GM21825 (cell line): ENCODE data around the gene C17orf75.
A peak's percentile ranks its signal among the peaks of the same experiment; 100 is the strongest.
"Not testable (repeated sequence)": the region's sequence is repeated elsewhere in the genome, so short reads cannot be mapped to it uniquely, and the experiment has no call there.

Experiments used
- ATAC-seq: cut with Tn5 transposase; IDR thresholded peaks from one replicate; pipeline ENCODE4 v1.9.1; 2021; ENCODE audit warnings: mild to moderate bottlenecking, moderate library complexity; ENCODE audit not compliant: unreplicated experiment

C17orf75 gene, protein sequence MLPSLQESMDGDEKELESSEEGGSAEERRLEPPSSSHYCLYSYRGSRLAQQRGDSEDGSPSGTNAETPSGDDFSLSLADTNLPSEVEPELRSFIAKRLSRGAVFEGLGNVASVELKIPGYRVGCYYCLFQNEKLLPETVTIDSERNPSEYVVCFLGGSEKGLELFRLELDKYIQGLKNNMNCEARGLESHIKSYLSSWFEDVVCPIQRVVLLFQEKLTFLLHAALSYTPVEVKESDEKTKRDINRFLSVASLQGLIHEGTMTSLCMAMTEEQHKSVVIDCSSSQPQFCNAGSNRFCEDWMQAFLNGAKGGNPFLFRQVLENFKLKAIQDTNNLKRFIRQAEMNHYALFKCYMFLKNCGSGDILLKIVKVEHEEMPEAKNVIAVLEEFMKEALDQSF

DNA sequence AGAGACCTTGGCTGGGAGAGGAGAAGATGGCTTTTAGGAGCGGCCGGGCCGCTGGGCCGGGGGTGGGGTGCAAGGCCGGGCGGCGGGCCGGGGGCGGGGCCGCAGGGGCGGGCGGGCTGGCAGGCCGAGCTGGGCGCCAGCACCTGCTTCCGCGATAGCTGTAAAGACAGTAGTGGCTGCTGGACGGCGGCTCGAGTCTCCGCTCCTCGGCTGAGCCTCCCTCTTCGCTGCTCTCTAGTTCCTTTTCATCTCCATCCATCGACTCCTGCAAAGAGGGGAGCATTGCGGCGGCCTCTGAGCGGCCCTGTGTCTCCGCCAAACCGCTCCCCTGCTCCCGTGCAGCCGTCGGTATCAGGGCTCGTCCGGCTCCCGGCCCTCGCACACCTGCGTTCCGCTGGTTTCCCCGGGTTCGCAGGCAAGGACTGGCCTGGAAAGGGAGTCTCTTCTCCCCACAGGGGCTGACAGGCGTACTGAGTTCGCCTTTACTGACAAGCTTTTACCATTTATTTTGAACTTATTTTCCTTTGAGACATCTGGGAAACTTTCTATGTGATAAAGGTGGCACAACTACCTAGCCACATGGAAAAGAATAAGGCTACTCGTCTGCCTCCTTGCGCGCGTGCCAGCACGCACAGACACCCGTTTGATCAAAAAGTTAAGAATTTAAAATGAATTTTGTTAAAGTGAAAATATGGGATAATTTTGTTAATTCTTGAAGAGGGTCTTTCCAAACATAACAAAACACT, at the start of gene C17orf75:
Gene C17orf75 (minus strand): TSS at position 317 of the 746 bp plus-strand sequence. CDS start 34 bp downstream, at position 283.
- ATAC-seq, result peak; percentile 73

DNA sequence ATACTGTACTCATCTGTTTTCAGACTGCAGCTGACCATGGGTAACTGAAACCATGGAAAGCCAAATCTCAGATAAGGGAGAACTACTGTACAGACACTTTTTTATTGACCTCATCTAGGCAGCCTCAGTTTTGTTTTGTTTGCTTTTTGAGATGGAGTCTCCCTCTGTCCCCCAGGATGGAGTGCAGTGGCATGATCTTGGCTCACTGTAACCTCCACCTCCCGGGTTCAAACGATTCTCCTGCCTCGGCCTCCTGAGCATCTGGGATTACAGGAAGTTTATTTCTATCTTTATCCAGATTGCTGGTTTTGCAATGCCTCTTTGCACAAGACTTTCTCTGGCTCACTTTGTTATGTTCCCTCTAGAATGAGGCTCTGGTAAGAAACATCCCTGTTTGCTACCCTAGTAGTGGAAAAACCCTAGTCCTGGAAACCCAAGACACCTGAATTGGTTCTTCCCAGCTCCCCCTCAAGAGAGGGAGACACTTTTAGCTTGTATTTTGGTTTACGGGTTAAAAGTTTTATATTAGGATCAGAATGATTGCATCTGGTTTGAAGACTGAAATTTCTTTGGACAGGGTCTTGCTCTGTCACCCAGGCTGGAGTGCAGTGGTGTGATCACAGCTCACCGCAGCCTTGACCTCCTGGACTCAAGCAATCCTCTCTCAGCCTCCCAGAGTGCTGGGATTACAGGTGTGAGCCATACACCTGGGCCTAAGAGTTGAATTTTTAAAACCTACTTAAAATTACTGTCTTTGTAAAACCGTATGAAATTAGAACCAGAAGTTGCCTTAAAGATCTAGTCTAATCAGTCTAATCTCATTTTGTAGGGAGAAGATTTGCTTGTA, 46.9 kb upstream of the C17orf75 start:
- ATAC-seq, result no peak

DNA sequence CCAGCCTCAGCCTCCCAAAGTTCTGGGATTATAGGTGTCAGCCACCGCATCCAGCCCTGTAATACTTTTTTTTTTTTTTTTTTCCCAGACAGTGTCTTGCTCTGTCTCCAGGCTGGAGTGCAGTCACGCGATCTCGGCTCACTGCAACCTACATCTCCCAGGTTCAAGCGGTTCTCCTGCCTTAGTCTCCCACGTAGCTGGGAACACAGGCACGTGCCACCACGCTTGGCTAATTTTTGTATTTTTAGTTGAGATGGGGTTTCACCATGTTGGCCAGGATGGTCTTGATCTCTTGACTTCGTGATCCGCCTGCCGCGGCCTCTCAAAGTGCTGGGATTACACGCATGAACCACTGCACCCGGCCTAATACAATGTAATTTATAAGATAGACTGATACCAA, 46.2 kb upstream of the C17orf75 start:
- not testable (repeated sequence) for ATAC-seq

DNA sequence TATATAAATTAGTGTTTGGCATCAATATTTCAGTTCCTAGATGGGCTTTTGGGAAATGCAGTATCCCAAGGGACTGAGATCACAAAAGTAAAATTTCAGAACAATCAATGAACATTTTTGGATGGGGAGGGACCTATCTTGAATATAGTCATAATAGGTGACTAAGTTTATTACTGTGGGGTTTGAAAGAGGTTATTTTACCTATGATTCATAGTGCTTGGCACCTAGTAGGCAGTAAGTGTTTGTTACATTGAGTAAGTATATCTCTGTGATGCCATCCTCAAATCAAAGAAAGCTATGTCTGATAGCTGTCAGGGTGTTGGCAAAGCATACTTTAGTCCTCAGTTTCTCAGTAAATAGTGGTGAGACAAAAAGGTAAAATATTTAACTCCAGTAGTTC, 44.9 kb upstream of the C17orf75 start:
- ATAC-seq, result no peak

DNA sequence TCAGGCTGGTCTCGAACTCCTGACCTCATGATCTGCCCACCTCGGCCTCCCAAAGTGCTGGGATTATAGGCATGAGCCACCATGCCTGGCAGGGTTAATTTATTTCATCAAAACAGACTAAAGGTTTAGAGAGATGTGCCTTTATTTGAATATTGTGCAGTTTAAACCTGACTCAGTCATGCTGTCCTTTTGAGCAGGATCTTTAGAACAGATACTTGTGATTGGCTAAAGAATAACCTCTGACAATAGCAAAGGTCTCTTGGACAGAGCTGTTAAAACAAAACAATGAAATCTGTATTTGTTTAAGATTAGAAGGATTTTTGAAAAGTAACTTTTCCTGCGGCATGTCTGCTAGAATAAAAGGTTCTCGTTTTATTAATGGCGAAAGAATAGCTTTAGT, 44.0 kb upstream of the C17orf75 start:
- ATAC-seq, result no peak

DNA sequence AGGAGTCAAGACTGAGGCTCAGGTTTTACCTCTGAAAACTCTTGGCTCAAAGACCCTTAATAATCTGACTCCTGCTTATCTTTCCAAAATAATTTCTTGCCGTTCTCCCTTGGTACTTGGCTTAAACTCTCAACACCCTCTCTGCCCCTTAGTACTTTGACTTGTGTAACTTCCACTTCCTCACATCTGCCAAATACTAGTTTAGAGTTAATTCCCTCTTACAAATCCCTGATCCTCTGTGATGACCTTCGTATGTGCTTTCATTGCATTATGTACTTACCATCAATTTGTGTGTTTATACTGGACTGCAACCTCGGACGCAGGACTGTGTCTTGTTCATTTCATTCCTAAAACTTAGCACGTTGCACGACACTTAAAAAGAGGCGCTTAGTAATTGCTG, 43.1 kb upstream of the C17orf75 start:
- ATAC-seq, result no peak

DNA sequence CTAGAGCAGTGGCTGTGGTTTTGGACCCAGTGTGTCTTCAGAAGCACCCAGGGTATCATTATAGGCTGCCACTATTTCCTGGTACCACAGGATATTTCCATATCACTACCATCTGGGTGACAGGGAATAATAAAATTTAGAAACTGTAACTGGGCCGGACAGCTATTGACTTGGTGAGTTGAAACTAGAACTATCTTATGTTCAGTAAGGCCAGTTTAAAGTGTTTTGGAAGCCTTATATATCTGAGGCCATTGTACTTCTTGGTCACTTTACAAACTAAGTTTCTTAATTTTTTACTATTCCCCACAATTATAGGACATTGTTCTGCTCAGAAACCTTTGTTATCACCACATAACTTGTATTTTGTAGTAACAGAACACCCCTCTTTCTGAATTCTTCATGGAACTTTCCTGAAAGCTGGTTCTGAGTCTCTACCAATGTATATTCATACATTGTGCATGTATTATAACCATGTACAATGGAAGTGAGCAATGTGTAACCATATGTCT, 42.0 kb upstream of the C17orf75 start:
- ATAC-seq, result no peak

DNA sequence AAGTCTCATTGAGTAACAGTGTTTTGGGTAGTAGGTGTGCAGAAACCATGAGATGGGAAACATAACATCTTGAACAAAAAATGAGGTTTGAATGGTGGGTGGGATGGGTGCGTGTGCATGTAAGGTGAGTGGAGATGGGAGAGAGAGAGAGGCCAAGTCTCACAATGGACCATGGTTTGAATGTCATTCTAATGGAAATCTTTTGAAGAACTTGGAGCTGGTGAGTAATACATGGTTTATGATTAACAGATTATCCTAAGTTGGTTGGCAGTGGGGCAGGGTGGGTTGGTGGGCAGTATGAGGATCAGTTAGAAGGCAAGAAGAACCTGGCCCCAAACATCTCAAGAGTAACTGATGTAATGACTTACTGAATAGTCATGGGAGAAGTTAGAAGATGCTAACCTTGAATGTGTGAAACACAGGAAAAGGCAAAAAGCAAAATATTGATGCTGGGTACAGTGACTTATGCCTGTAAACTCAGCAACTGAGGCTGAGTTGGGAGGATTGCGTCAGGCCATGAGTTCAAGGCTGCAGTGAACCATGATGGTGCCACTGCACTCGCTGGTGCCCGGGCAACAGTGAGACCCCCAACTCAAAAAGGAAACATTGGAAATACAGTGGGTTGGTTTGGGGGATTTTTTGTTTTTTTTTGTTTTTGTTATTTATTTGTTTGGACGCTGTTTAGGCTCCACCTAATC, 40.7 kb upstream of the C17orf75 start:
- no peak for ATAC-seq

DNA sequence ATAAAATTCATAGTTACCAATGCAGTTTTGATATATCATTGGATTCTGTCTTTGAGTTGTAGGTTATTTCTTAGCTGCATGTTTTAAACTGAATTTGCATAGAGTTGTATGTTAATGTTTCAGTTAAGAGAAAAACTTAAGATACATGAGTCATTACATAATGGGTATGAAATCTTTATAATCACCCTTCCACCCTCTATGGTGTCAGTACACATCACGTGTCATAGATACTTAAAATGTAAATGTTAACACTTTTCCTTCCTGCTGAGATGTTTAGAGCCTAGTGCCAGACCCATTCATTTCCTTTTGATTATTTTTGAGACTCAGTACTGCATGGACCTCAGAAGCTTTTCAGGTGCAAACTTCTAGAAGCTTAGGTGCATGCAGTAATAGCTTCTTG, 28.5 kb upstream of the C17orf75 start:
- ATAC-seq, result no peak

DNA sequence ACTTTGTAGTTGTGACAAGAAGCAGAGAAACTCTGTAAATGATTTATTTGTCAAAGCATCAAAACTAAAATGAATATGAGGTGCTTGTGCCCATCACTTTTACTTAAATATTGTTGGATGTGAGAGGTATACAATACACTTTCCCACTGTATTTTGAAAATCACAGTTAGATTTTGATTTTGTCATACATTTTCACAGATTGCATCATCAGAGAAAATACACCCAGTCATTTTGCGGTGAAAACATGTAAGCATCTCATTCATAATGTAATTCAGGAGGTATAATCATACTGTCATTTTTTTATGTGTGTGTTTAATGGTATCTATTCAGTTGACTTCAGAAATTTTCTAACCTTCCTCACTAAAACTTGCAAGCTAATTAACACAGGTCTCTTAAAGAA, 19.3 kb upstream of the C17orf75 start:
- no peak for ATAC-seq

DNA sequence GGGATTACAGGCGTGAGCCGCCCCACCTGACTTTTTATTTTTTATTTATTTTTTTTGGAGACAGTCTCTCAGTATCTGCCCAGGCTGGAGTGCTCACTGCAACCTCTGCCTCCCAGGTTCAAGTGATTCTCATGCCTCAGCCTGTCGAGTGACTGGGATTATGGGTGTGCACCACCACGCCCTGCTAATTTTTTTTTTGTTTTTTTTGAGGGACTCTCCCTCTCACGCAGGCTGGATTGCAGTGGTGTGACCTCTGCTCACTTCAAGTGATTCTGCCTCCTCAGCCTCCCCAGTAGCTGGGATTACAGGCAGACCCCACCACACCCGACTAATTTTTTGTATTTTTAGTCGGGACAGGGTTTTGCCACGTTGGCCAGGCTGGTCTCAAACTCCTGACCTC, 15.6 kb upstream of the C17orf75 start:
- no peak for ATAC-seq

DNA sequence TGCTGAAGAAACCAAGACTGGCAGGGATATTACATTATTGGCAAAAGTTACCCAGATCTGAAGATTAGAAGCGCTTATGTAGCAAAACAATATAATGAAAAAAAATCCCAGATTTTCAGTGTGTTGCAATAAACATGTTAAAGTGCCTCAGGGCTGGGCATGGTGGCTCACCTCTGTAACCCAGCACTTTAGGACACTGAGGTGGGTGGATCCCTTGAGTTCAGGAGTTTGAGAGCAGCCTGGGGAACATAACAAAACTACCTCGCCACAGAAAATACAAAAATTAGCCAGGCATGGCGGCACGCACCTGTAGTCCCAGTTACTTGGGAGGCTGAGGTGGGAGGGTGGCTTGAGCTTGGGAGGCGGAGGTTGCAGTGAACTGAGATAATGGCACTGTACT, 14.8 kb upstream of the C17orf75 start:
- no peak for ATAC-seq

DNA sequence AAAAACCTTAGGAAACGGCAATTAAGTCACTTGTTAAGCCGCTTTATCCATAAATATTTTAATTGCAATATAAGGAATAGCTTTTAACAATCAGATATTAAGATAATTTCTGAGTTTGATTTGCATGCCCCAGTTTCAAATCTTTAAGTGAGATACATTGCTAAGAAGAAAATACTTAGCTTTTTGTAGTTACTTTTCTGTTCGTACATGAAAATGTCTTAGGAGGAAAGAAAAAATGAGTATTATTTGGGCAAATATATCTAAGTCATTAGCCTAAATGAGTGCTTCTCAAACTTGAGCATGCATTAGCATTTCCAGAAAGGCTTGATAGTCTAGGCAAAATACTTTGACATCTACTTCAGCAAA, 14.4 kb upstream of the C17orf75 start:
- ATAC-seq, result no peak

DNA sequence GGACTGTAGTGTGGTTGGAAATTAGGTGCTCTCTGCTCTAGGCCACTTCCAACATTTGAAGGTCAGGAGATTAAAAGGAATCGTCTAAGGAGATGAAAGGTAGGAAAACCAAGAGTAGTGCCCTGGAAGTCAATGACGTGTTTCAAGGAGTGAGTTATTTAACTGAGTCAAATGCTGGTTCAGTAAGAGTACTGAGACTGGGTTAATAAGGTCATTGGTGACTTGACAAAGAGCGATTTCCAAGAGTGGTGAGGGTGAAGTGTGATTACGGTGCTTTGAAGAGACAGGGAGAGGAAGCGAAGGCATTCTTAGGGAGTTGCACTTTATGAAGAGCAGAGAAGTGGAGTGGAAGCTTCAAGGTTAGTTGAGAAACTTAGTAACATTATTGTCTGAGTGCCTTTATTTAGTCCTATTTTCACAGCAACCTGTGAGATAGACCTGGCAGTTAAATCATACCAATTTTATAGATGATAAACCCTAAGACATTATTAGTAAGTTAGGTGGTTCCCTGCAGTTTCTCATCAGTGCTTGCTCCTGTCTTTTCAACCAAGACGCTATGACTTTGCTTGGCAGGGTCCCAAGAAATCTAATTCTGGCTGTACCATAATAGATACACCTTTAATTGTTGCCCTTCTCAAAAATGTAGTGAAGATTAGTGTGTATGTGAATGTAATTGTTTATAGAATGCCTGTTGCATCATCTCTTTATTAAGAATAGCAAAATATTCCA, 13.8 kb upstream of the C17orf75 start:
- ATAC-seq, result no peak

DNA sequence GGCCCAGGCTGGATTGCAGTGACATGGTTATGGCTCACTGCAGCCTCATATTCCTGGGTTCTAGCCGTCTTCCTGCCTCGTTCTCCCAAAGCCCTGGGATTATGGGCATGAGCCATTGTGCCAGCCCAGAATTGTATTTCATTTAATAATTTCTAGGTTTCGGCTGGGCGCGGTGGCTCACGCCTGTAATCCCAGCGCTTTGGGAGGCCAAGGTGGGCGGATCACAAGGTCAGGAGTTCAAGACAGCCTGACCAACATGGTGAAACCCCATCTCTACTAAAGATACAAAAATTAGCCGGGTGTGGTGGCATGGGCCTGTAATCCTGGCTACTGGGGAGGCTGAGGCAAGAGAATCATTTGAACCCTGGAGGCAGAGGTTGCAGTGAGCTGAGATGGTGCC, 10.8 kb upstream of the C17orf75 start:
- ATAC-seq, result not testable (repeated sequence)

DNA sequence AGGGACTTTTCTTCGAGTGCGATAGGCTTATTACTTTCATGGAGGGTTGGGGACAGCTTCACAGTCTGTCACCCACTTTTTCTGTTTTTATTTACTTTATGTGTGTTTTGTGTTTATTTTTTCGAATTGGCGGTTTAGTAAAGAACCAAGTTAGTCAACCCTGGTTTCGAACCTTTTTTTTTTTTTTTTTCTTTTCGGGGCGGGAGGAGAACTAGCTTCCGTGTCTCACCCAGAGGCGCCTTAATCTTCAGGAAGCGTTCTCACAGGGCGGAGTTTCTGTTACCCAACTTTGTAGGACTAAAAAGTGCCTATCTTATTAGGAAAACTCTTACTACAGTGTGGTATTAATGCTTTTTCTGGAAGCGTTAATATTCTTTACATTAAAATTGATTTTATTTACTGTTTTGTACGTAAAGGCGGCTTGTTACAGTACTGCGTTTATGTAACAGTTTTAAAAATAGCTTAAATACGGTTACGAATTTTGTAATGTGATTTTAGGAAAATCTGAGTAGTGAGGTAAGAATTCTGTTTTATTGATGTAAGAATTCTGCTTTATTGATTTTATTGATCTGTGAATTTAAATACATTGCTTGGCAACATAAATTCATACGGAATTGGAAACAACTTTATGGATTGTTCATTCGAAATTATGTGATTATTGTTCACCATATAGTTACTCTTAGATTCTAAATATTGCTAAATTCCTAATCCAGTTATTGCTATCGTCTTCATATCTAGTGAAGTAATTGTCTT, 8.9 kb upstream of the C17orf75 start:
- ATAC-seq, result no peak

DNA sequence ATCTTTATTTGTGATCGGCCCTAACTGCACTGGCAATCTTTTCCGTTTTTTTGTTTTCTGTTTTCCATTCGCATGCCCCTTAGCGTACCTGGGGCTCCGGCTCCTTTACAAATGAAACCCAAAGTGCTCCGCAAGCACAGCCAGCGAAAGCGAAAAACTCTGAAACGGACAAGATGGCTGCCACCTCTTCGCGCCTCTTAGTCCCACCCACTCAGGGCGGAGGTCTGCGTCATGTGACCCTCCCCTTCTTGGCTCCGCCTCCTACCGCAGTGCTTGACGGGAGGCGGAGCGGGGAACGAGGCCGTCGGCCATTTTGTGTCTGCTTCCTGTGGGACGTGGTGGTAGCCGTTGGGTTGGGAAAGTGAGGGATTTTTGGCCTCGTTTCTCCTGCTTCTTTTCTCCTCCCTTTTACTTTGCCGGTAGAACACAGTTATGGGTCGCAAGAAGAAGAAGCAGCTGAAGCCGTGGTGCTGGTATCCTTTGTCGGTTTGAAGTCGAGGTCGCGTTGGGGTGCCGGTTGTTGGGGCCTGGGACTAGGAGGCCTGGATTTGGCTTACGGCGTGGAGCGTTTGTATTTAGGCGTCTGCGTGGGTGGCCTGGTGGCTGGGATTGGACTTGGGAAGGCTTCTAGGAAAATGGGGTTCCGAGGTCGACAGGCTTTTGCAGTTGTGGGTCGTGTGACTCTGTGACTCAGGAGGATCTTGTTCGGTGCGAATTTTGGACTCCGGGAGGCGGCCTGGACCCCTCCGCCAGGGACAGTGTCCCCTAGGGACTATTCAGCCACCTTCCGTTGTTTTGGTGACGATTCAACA, 8.1 kb upstream of the C17orf75 start, which contains the start of gene ZNF207:
Gene ZNF207 (plus strand): TSS at position 304 of the 812 bp plus-strand sequence. CDS start 129 bp downstream, at position 433.
- ATAC-seq, result peak; percentile 91

DNA sequence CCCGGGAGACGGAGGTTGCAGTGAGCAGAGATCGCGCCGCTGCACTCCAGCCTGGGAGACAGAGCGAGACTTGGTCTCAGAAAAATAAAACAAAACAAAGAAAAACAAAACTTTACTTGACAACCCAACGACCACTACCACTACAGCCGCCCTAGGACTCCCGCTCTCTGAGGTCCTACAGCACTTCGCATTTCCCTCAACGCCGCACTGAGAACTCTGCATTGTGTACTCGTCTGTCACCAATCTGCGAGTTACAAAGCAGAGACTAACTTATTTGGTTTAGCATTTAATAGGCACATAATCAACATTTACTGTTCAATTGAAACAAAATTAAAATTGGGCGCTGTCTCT, 7.5 kb upstream of the C17orf75 start:
- no peak for ATAC-seq

DNA sequence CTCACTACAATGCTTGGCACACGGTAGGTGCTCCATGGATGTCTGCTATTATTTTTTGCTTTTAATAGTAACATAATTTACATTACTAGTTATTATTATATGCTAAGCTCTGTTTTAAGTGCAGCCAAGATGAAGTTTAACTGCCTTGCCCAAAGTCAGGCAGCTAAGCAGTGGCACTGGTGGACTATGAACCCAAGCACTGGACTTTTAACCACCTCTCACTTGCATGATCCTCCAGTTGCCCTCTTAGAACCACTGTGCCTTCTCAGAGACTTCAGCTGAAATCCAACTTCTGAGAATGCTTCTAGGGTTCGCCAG, 6.5 kb upstream of the C17orf75 start:
- ATAC-seq, result no peak
